Muscle of arm (tissue), 12 donors: ENCODE results near the gene TMEM238L. TPM values are rescaled to one million over a fixed set of nuclear protein-coding genes. Genes with fewer than 3 reads are reported as not detected.

Source experiments
- polyA plus RNA-seq, 12 donors: library from polyadenylated mRNA; unstranded; fragments of 120-200 nt; gene quantifications; one replicate each; pipeline ENCODE4 v1.2.1, GENCODE V29; 2013; ENCODE audit not compliant: insufficient read length in 12 of 12

TMEM238L gene
- polyA plus RNA-seq, 12 donors = 0.08 to 0.37 (median 0.21) TPM; not detected in 6

Other genes starting within 250 kb of the TMEM238L start
- over 10,000 TPM in 8 of 12 donors, 1,000 to 10,000 TPM in 4; 4,109 to 17,402 (median 12,493) TPM for gene MYH3, start 146.8 kb downstream of the TMEM238L start, polyA plus RNA-seq
- 10 to 100 TPM in 11 of 12 donors, not detected in 1; 22.7 to 33.1 (median 26.3) TPM for gene SCO1, start 106.6 kb downstream of the TMEM238L start, polyA plus RNA-seq
- 10 to 100 TPM in 11 of 12 donors, not detected in 1; 14.1 to 24.5 (median 18.3) TPM for gene ADPRM, start 106.5 kb downstream of the TMEM238L start, polyA plus RNA-seq
- gene TMEM220, start 74.1 kb downstream of the TMEM238L start, polyA plus RNA-seq = 10 to 100 TPM in 7 of 12 donors, 1 to 10 TPM in 4, not detected in 1; 5.4 to 14.0 (median 10.7) TPM
- gene PIRT, start 34.0 kb upstream of the TMEM238L start, polyA plus RNA-seq = under 1 TPM in 8 of 12 donors, not detected in 4; 0.04 to 0.22 (median 0.11) TPM